Stimulated activated memory B cell treated with anti-CD40 and anti-IgM and Interleukin-4, amounts not matched to agents 10 μg/mL and 1 μg/mL and 100 μg/mL, for 72 hours (primary cell): ENCODE results near the gene A3GALT2.

ENCODE experiments used
- ATAC-seq: fragments of 150-1000 bp; cut with Tn5 transposase; 2 replicates; pipeline ENCODE4 v1.10.0; 2021
- H3K27ac Mint-ChIP-seq: one replicate; pipeline ENCODE4 v1.8.0; 2022; ENCODE audit warnings: mild to moderate bottlenecking, mixed read lengths
- H3K27me3 Mint-ChIP-seq: one replicate; pipeline ENCODE4 v1.8.0; 2022; ENCODE audit warnings: mixed read lengths
- H3K36me3 Mint-ChIP-seq: one replicate; pipeline ENCODE4 v1.8.0; 2022; ENCODE audit warnings: mixed read lengths
- H3K4me1 Mint-ChIP-seq: one replicate; pipeline ENCODE4 v1.8.0; 2022; ENCODE audit warnings: mixed read lengths
- H3K4me3 Mint-ChIP-seq: one replicate; pipeline ENCODE4 v1.8.0; 2022; ENCODE audit warnings: mild to moderate bottlenecking, moderate library complexity, mixed read lengths
- H3K9me3 Mint-ChIP-seq: one replicate; pipeline ENCODE4 v1.8.0; 2022; ENCODE audit warnings: mixed read lengths

A3GALT2 gene

DNA sequence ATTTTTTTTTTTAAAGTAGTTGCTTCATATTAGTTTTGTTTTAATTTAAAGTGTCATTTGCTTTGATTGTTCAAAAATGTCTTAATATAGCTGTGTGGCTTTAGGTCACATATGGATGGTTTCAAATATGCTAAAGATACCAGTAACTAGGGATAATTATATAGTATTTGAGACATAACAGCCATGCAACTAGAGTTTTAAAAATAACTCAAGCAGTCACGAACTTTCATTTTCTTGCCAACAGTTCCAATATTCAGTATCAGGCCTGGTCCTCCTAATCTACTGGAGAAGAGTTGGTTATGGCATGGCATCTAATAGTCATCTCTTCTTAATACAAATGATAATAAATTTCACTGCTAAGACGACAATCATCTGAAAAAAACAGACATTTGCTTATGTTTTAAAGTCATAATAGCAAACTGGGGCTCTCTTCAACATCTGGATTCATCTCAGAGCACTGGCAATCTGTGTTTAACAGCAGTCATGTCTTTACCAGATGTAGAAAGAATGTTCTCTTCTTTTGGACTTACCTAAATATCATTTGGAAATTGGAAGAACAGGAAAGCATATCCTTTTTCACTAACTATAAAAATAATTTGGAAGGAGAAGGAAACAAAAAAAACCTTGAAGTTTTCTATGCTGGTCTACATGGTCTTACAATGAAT is 24.1 kb upstream of the A3GALT2 start:
- ATAC-seq = no peak
- Mint-ChIP-seq H3K27me3 (no peaks in the 10 kb centered on the region), H3K4me3 (no peak overlapping the region), H3K27ac (no peak overlapping the region), H3K36me3 (peaks cover 17% of the 10 kb centered on the region), H3K4me1 (peaks cover 41% of the 10 kb centered on the region), H3K9me3 (no peaks in the 10 kb centered on the region)

DNA sequence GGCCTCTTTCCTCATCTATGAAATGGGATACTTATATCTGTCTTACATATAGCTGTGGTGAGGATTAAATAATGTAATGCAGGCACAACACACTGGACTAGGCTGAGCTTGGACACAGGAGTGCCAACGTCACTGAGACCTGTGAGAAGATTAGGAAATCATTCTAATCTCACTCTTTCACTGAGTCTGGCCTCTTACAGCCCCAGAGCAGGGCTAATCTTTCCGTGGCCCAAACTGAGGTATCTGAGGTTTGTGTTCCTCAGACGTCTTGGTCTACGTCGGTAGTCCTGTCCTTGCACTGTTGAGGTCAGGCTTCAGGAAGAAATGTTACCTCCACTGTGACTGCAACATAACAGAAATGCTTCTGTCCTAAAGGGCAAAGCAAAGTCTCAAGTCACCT is 22.6 kb upstream of the A3GALT2 start:
- no peak overlapping the region for H3K27ac Mint-ChIP-seq
- H3K4me1 Mint-ChIP-seq = peaks cover 39% of the 10 kb centered on the region
- H3K9me3 Mint-ChIP-seq = no peaks in the 10 kb centered on the region
- no peak for ATAC-seq
- no peaks in the 10 kb centered on the region for H3K27me3 Mint-ChIP-seq
- H3K36me3 Mint-ChIP-seq = peaks cover 17% of the 10 kb centered on the region
- no peak overlapping the region for H3K4me3 Mint-ChIP-seq

DNA sequence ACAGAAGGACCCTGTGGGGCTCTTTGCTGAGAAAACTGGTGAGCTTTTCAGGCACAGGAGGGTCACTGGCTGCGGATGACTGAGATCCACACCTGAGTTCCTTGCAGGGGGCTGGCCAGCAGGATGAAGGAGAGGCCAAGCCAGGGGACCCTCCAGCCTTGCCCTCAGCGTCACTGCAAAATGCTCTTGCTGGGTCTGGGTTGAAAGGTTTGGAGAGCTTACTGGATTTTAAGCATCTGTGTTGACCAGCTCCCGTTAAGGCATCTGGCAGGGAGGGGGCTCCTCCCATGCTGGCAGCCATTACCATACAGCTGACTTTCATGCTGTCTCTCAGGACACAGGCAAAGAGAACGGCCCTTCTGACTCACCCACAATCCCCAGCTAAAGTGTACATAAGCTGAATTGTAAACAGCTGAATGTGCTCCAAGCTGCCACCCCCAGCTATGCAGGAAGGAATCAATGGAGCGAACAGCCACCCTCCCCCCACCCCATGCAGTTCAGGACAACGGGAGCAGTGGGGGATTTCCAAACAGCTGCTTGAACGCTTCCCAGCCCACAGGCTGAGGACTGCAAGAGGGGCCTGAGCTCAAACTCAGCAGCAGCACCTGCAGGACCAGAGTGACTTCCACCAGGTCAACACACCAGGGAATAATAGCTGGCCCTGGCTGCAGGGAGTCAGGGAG is 21.3 kb upstream of the A3GALT2 start:
- no peak overlapping the region for H3K27ac Mint-ChIP-seq

DNA sequence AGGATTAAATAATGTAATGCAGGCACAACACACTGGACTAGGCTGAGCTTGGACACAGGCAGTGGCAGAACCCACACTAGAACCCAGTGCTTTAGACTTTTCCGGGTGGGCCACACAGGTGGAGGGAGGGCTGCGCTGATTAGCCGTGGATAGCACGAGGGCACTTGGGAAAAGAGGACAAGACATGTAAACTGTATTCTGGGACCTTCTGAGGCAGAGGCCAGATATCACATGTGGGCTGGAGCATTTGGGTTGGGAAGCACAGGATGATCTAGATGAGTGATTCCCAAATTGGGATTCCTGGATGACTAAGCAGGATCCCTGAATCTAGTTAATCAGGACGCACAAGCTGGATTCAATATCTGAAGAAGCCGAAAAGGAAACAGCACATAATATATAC is 20.3 kb upstream of the A3GALT2 start:
- Mint-ChIP-seq H3K36me3 (peaks cover 5% of the 10 kb centered on the region), H3K27ac (no peak overlapping the region), H3K4me1 (peaks cover 29% of the 10 kb centered on the region)

More for the DNA sequence above, 21.3 kb upstream of the A3GALT2 start:
- no peak for ATAC-seq
- Mint-ChIP-seq H3K4me3 (no peak overlapping the region), H3K9me3 (no peaks in the 10 kb centered on the region), H3K27me3 (no peaks in the 10 kb centered on the region), H3K4me1 (peaks cover 39% of the 10 kb centered on the region), H3K36me3 (peaks cover 13% of the 10 kb centered on the region)

DNA sequence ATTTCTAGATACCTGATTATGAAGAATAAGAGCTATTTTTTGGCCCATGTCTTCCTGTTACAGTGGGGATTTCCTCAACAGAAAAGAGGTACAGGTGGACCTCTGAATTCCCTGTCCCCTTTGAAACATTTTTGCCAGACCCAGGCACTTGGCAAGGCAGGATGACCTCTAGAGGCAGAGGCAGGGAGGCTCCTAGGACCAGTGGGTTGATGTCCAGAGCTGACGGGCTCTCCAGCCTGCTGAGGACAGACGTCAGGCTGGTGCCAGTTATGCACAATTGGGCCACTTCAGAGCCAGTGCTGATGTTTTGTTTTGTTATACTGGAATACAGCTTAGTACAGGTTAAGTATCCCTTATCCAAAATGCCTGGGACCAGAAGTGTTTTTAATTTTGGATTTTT is 18.5 kb upstream of the A3GALT2 start:
- no peak for ATAC-seq
- H3K9me3 Mint-ChIP-seq = no peaks in the 10 kb centered on the region
- H3K4me3 Mint-ChIP-seq = no peak overlapping the region
- H3K27me3 Mint-ChIP-seq = no peaks in the 10 kb centered on the region
- peaks cover 11% of the 10 kb centered on the region for H3K36me3 Mint-ChIP-seq
- no peak overlapping the region for H3K27ac Mint-ChIP-seq
- H3K4me1 Mint-ChIP-seq = peaks cover 35% of the 10 kb centered on the region

More for the DNA sequence above, 20.3 kb upstream of the A3GALT2 start:
- ATAC-seq = no peak
- Mint-ChIP-seq H3K4me3 (no peak overlapping the region), H3K9me3 (no peaks in the 10 kb centered on the region), H3K27me3 (no peaks in the 10 kb centered on the region)

DNA sequence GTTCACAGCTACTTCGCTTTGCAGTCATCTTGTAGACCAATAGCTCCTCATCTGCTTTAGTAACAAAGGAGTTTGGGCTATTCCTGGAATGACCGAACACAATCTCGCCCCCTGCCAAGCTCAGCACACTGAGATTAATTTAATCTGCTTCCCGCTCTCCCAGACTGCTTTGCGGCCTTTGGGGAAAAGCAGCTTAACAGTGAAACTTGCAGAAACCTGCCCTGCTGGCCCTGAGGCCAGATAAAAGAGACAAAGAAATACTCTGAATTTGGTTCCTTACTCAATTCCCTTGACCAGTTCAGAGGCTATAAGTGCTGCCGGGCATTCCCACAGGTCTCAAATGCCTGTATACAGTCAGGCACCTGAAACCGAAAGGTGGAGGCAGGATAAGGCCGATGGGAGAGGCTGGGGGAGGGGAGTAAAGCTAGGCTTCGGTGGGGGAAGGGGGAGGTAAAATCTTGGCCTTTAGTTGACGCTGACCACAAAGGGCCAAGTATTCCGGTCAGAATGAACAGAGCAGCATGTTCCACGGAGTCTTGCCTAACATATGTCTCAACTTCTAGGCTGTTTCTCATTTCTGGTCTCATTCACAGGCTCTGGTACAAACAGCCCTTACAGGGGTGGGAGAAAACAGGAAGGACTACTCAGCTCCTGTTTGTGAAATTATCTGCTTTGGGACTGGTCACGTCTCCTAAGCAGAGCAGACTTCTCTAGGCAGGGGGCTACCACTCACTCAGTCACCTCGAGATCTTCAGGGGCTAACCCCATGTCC is 17.7 kb upstream of the A3GALT2 start:
- no peak overlapping the region for H3K4me3 Mint-ChIP-seq
- peaks cover 35% of the 10 kb centered on the region for H3K4me1 Mint-ChIP-seq
- H3K9me3 Mint-ChIP-seq = no peaks in the 10 kb centered on the region
- no peaks in the 10 kb centered on the region for H3K27me3 Mint-ChIP-seq
- H3K27ac Mint-ChIP-seq = no peak overlapping the region
- H3K36me3 Mint-ChIP-seq = peaks cover 16% of the 10 kb centered on the region
- no peak for ATAC-seq

DNA sequence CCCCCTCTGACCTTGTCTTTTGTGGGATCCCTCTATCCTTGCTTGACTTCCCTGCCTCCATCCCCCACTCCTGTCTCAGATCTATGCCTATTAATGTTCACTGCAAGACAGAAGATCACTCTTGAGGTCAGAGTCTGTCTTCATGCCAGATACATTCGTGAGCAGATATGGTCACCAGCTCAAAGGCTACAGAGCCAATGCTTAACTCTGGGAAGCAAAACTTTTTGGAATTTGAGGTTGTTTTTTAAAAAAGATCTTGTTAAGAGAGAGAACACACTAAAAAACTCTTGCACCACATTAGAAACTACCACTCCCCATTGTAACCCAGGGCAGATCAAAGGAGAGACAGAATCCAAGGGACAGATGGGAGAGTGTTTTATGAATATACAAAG is 17.1 kb upstream of the A3GALT2 start:
- H3K4me1 Mint-ChIP-seq = peaks cover 35% of the 10 kb centered on the region
- no peaks in the 10 kb centered on the region for H3K9me3 Mint-ChIP-seq
- no peak for ATAC-seq
- no peak overlapping the region for H3K27ac Mint-ChIP-seq
- H3K36me3 Mint-ChIP-seq = peaks cover 22% of the 10 kb centered on the region
- no peak overlapping the region for H3K4me3 Mint-ChIP-seq
- no peaks in the 10 kb centered on the region for H3K27me3 Mint-ChIP-seq

DNA sequence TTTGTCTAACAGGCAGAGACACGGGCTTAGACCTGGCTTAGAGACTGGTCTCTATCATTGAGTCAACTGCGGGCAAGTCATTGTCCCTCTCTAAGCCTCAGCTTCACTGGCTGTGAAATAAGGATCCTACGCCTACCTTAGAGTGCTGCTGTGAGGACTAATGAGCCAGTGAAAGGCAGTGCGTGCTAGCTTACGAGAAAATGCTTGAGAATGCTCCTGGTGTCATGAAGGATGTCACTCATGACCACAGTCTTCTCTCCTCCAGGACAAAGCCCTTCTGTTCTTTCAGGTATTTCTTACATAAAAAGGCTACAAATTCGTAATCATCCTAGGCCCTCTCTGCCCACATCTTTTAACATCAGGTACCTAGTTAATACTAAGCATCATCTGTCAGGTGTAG is 16.5 kb upstream of the A3GALT2 start:
- no peaks in the 10 kb centered on the region for H3K27me3 Mint-ChIP-seq
- no peak overlapping the region for H3K4me3 Mint-ChIP-seq
- H3K9me3 Mint-ChIP-seq = no peaks in the 10 kb centered on the region
- no peak overlapping the region for H3K27ac Mint-ChIP-seq
- ATAC-seq = no peak
- peaks cover 31% of the 10 kb centered on the region for H3K4me1 Mint-ChIP-seq
- H3K36me3 Mint-ChIP-seq = peaks cover 27% of the 10 kb centered on the region

DNA sequence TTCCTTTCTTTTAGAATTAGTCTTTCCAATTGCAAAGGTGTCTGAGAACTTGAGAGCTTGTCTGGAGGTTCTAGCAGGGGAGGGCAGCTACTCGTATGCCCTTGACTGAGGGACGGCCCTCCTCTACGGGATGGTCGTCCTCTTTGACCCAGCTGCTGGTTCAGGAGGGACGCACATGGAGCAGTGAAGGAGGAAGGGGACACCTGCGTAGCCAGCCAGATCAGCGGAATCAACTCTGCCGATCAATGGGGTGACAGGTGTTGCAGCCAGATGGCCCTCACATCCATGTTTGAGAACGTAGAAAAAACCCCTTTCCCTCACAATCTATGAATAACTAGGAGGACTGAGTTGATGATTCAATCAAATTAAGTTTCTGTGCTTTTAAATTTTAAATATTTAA is 15.7 kb upstream of the A3GALT2 start:
- Mint-ChIP-seq H3K4me1 (peaks cover 36% of the 10 kb centered on the region), H3K27me3 (no peaks in the 10 kb centered on the region), H3K27ac (no peak overlapping the region), H3K4me3 (no peak overlapping the region), H3K36me3 (peaks cover 35% of the 10 kb centered on the region), H3K9me3 (no peaks in the 10 kb centered on the region)
- ATAC-seq = no peak

DNA sequence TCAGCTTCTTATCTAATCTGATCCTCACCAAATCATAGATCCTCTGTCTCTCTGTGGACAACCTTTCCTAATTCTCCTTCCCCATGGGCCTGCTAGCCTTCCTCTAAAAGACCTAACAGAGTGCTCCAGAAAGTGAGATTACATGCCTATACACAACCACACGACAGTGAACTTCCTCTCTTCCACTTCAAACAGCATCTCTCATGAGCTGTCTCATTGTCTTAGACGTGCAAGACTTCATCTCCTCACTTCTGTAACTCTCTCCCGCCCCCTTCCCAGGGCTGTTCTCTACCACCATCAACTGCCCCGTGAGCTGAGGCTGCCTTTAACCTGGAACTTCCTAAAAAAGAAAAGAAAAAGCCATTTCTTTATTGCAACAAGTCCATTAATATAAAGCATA is 14.1 kb upstream of the A3GALT2 start:
- peaks cover 44% of the 10 kb centered on the region for H3K36me3 Mint-ChIP-seq
- no peaks in the 10 kb centered on the region for H3K9me3 Mint-ChIP-seq
- ATAC-seq = no peak
- no peaks in the 10 kb centered on the region for H3K27me3 Mint-ChIP-seq
- peaks cover 33% of the 10 kb centered on the region for H3K4me1 Mint-ChIP-seq
- H3K4me3 Mint-ChIP-seq = no peak overlapping the region
- H3K27ac Mint-ChIP-seq = no peak overlapping the region

DNA sequence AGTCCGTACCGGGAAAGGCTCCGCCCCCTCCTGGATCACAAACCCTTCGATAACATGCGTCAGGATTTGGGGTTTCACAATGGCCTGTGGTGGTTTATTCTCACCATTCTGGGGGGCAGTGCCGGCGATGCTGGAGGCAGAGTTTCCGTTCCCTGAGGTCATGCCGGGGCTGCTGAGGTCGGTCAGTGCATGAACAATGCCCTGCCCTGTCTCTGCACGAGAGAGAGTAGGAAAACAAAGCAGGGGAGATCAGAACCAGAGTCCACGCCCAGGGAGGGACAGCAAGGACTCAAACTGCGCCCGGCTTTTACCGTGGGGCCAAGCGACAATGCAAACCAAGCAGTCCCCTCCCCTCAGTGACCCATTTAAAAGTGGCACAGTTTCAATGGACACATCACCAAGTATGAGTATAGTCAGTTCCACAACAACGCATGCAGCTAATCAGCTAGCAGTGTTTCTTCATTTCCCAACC is 13.2 kb upstream of the A3GALT2 start:
- no peak overlapping the region for H3K4me3 Mint-ChIP-seq
- no peak for ATAC-seq
- no peaks in the 10 kb centered on the region for H3K9me3 Mint-ChIP-seq
- H3K27me3 Mint-ChIP-seq = no peaks in the 10 kb centered on the region
- peaks cover 33% of the 10 kb centered on the region for H3K4me1 Mint-ChIP-seq
- peaks cover 53% of the 10 kb centered on the region for H3K36me3 Mint-ChIP-seq
- no peak overlapping the region for H3K27ac Mint-ChIP-seq

DNA sequence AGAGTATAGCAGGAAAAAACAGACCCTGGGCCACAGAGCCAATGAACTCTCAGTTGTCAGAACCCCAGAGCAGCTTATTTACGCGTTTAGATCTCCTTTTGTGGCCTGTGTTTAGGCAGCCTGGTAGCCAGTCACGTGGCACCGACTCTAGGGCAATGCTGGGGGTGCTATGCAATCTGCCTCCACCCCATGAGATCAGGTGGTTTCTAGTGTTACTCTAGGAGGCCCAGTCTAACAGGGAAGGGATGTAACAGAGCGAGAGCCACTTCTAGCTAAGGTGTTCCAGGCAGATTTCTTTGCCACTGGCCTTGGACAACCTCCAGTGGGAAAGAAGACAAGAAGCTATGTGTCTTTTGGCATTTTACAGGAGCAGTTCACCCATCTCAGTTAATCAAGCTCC is 12.0 kb upstream of the A3GALT2 start:
- Mint-ChIP-seq H3K9me3 (no peaks in the 10 kb centered on the region), H3K4me1 (peaks cover 22% of the 10 kb centered on the region), H3K36me3 (peaks cover 63% of the 10 kb centered on the region), H3K27ac (no peak overlapping the region), H3K4me3 (no peak overlapping the region), H3K27me3 (no peaks in the 10 kb centered on the region)
- no peak for ATAC-seq

DNA sequence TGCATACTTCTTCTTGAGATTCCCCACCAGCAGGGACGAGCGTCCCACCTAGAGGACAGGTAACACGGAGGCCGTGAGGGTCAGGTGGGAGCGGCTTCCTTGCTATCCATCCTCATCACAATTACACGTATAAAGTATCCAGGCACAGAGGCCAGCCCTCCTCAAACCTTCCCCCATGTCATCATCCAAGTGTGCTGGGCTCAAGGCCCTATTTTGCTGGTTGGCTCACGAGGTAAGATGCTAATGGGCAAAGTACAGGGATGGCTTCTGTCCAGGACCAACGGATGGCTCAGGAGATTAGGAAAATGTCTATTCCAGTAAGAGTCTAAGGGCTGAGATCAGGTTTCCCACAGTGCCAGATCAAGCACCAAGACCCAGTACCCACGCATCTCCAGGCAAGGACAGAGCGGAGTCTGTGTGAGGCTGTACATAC is 11.5 kb upstream of the A3GALT2 start:
- H3K4me3 Mint-ChIP-seq = no peak overlapping the region
- peaks cover 63% of the 10 kb centered on the region for H3K36me3 Mint-ChIP-seq
- no peaks in the 10 kb centered on the region for H3K9me3 Mint-ChIP-seq
- H3K4me1 Mint-ChIP-seq = peaks cover 19% of the 10 kb centered on the region
- no peak overlapping the region for H3K27ac Mint-ChIP-seq
- ATAC-seq = no peak
- no peaks in the 10 kb centered on the region for H3K27me3 Mint-ChIP-seq

DNA sequence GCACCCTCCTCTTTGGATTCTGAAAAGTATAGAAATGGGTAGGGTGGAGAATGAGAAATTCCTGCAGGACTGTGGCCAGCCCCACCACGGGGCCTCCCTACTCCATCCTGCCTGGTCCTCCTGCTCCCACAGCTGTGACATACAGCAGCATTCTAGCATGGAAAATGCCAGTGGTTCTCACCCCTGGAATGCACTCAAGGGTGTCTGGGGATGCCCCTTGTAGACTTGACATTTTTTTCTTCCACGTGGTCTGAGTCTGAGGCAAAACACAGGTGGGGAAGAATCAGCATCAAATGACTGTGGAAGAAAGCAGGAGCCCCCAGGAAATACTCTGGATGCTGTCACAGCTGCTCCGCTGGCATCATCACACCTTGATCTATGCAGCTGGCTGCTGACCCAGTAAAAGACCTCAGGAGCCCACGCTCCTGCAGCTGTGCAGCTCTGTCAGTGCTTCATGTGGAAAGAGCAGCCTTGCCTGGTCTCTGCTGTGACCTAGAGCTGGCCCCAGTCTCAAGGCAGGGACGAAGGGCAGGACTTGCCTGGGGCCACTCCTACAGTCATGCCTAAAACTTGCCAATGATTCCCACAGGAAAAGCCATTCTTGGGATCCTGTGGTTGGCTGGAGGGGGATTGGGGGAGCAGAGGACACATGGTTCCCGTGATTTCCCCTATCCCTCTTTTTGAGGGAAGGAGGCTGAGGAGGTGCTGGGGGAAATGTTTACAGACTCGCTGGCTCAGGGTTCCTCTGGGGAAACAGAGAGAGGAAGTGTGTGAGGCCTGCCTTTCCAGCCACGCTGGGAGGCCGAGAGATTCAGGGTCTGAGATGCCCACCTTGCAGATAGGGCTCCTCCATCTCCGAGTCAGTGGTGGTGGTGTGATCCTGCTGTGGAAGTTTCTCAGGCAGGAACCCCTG is 10.8 kb upstream of the A3GALT2 start:
- Mint-ChIP-seq H3K4me3 (no peak overlapping the region), H3K36me3 (peaks cover 67% of the 10 kb centered on the region), H3K27me3 (no peaks in the 10 kb centered on the region), H3K4me1 (peaks cover 19% of the 10 kb centered on the region), H3K9me3 (no peaks in the 10 kb centered on the region), H3K27ac (no peak overlapping the region)
- ATAC-seq = peak; percentile 43

DNA sequence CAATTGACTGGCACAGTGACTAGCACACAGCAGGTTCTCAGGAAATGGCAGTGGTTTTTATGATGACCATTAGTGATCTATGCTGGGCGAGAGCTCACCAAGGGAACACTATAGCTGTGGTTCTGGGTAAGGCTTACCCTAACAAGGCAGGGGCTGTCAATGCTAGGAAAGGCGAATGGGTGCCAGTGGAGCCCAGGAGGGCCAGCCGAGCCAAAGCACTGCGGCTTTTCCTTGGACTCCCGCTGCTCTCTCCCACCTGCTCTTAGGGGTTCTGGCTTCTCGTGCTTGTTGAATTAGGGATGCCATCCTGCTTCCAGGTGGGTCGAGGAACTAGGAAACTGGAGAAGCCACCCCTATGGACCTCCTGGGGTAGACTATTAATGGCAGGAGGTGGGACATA is 10.0 kb upstream of the A3GALT2 start:
- H3K27ac Mint-ChIP-seq = no peak overlapping the region
- peaks cover 73% of the 10 kb centered on the region for H3K36me3 Mint-ChIP-seq

More for the DNA sequence above, 10.0 kb upstream of the A3GALT2 start:
- H3K9me3 Mint-ChIP-seq = no peaks in the 10 kb centered on the region
- no peak for ATAC-seq
- no peak overlapping the region for H3K4me3 Mint-ChIP-seq
- H3K4me1 Mint-ChIP-seq = peaks cover 19% of the 10 kb centered on the region
- no peaks in the 10 kb centered on the region for H3K27me3 Mint-ChIP-seq
